DMS153 (cell line): Measurements from ENCODE around the gene GPER1.
"Not testable (repeated sequence)": the region's sequence is repeated elsewhere in the genome, so short reads cannot be mapped to it uniquely, and the experiment has no call there.

Experiments used
- DNase-seq: peaks from one replicate; lab custom pipeline; 2025; lab: John Stamatoyannopoulos, UW

GPER1 gene

DNA sequence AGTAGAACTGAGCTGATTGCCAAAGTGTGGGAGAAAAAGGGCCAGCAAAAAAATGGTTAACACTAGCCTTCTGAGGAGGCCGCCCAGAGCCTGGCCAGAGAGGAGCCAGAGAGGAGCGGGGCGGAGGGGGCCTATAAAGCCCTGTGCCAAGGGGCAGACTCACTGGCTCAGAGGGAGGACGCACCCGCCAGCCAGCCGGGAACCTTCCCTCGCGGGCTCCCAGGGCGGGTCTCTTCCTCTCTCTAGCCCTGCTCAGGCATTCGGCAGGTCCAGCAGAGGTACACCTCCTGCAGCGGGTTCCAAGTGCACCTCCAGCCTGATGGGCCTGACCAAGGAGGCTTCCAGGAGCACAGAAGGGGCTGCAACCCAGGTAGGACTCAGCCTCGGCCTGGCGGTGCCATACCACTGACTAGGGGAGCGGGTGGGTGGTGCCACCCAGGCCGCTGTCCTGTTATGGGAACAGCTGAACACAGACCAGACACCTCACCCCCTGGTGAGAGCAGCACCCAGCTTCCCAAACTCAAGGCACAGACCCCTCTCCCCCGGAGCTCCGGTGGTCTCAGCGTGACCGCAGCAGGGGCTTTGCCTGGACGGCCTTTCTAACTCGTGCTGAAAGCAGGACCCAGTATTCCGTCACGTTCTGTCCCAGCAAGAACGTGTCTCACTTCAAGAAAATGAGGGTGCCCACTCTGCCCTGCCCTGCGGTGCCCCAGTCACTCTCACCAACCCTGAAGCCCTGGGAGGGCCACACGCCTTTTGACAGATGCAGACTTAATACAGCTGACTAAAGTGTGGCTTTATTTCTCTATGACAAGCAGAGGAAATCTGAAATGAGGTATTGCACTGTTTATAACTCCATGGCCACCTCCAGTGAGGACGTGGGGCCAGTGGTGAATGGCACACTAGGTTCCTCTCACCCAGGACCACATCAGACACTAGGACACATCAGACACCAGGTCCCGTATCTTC lies at the start of gene GPER1:
Gene GPER1, plus strand, starts transcription at position 162 of the 969 bp plus-strand sequence. CDS start 3,616 bp downstream, outside the sequence.
- DNase-seq, result no peak

DNA sequence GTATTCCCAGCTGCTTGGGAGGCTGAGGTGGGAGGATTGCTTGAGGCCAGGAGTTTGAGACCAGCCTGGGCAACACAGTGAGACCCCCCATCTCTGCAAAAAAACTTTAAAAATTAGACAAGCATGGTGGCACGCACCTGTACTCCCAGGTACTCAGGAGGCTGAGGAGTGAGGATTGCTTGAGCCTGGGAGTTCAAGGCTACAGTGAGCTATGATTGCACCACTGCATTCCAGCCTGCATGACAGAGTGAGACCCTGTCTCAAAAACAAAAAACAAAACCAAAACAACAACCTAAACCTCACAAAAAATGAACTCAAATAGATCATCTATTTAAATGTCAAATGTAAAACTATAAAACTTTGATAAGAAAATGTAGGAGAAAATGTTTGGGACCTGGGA lies 47.7 kb upstream of the GPER1 start:
- not testable (repeated sequence) for DNase-seq

GRCh38 chr7:1040790-1041189 lies 47.1 kb upstream of the GPER1 start:
- no peak for DNase-seq

GRCh38 chr7:1041551-1042491 lies 46.1 kb upstream of the GPER1 start:
- no peak for DNase-seq

- no peak for DNase-seq
Observed at GRCh38 chr7:1042492-1042833, 45.5 kb upstream of the GPER1 start.

- DNase-seq, result no peak
Observed at GRCh38 chr7:1043552-1044188, 44.2 kb upstream of the GPER1 start.

DNA sequence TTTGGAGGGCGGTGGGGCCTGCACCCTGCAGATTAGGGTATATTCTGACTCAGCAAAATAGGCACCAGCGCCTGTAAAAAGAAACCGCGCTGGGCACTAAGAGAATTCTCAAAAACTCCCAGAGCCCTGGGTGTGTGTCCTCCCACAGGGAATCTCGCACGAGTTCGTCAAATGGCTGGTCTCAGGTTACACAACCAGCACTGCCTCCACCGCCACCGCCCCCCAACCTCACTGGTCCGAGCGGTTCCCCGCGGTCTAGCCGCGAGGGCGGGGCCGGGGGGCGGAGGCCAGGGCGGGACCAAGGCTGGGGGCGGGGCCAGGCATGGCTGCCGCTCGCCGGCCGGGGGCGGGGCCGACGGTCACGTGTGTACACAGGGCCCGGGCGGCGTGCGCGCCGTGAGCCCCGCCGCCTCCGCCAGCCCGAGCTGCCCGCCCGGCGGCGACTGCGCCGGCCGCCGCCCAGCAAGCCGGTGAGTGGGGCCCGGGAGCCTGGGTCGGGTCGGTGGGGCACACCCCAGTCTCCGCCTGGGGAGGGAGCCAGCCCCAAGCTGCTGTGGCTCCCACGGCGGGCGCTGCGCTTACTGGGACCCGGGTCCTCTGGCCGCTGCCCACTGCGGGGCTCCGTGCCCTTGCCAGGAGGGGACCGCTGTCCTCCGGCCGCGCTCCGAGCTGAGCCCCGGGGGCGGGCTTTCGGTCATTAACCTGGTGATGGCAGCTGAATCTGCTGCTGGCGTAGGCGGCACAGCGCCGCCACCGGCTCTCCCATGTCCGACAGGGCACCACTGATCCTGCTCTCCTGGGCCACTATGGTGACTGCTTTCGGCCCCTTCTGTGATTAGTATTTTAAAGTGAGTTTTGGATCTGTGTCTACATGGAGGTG lies 43.5 kb upstream of the GPER1 start, which contains the start of gene GPR146:
Gene GPR146, plus strand, starts transcription at position 358 of the 880 bp plus-strand sequence. CDS start 12,970 bp downstream, outside the sequence.
- peak; percentile 90 for DNase-seq

DNA sequence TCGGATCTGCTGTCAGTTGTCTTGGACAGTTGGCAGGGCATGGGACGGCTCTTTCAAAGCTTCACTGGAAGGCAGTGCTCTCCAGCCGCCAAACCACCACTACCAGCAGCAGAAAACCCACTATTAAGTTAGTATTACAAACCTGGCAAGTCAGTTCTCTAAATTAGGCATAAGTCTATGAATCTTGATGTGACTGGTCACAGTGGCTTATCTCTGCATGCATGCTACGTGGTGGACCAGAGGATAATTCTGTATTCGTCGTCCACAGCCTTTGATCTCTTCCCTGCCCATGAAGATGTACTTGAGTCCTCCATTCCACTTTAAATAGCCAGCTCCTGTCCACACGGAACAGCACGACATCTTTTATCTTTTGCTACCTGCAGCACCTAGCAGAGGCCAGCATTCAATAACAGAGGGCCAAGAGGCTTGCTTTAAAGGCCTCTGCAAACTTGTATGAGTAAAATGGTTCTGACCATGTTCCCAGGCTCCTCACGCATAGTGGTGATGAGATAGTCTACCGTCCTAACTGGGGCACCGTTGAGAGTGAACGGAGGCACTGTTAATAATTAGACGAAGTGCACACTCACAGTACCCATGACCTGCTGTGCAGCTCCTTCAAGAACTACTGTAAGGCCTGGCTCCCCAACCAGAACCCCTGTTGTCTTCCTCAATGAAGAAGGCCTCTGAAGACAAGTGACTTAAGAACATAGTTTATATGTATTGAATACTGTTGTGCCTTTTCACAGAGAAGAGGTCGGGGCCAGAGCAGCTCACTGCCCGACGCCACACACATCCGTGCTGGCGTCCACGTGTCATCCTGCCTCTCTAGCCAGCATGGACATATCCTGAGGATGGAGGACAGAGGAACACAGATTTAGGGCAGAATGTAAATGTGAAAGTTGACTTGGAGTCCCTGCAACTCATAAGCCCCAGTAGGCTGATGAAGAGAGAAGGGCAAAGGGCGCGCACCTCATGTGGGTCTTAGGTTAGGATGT lies 42.5 kb upstream of the GPER1 start:
- DNase-seq, result no peak

- DNase-seq, result peak; percentile 22
Observed at GRCh38 chr7:1046722-1047679, 40.9 kb upstream of the GPER1 start.

DNA sequence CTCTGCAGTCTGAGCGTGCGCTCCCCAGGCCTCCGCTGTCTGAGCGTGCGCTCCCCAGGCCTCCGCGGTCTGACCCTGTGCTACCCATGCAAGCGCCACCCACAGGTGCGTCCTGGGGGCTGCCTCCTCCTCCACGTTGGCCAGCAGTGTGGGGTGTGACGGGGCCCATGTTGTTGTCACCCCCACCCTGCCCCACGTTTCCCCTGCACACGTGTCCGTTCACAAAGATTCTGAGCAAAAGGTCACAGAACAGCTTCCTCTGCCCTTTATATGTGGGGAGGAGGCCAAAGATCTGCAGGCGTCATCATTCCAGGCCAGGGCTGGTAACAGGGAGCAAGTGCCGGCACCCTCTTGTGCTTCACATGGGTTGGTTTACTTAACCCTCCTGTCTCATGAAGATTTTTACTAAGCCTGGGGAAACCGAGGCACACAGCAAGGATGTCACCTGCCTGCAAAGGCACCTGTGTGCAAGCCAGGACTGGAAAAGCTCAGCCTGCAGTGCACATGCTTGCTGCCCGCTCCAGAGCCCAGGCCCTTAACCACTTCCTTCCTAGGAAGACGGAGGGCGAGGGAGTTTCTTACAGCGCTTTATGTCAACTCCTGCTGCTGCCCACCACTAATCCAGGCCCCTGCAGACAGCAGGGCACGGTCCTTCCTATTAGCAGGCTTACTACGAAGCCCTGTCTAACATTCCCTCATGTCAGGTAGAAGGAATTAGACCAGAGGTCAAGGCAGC lies 38.7 kb upstream of the GPER1 start:
- no peak for DNase-seq

DNA sequence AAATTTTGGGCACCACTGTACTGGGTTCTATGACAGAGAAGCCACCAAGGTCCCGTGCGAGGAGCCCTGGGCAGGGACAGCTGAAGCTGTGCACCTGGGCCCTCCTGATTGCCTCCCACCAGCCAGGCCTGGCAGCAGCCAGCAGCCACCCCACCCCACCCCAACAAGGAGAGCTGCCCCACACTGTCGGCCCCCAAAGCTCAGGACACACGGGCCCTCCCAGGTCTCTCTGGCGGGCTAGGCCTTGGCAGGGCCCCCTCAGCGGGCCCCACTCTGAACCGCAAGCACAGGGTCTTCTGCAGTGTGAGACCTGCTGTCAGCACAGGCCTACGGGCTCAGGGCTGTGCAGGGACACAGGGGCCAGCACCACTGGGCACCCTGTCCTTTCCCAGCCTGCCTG lies 38.1 kb upstream of the GPER1 start:
- DNase-seq, result no peak

DNA sequence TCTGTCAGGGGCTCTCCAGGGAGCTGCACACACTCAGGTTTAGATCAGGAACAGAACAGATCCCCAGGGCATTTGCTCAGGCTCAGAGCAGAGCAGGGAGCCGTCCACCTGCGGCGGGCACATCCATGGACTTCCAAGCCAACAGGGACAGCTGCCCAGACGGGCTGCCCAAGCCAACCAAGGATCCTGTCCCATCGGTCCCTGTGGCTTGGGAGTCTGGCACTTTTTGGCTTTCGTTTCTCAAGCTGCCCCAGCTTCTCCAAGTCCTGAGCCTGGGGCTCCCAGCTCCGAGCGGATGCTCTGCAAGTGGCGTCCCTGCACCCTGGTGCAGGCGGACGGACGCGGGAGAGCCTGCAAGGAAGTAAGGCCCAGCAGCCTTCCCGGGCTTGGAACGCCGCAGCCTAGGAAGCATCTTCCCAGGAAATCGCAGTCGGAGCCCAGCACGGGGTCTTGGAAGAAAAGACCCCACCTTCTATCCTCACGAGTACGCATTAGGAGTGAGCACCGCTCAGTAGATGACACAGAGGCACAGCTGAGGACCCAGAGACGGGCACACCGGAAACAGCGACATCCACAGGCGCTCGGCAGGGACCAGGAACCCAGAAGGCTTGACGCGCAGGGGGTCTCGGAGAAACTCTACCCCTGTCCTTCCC lies 37.5 kb upstream of the GPER1 start:
- no peak for DNase-seq

GRCh38 chr7:1050956-1051690 lies 36.8 kb upstream of the GPER1 start:
- DNase-seq, result no peak

GRCh38 chr7:1052031-1052818 lies 35.7 kb upstream of the GPER1 start:
- DNase-seq, result no peak

DNA sequence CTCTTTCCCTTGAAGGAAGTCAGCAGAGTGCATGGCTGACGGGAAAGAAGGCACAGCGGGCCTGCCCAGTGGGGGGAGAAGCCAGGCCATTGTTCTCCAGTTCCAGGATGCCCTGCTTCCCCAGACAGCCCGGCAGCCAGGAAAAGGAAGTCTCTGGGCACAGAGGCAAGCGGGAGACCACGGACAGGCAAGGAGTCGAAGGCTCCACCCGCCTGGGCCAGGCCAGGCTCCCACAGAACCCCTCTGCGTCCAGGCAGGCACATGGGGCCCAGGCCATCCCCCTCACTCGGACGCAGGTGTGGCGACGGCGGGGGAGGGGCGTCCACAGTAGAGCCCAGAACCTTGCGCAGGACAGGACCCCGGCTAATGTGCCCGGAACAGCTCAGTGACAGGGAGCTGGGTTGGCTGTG lies 34.9 kb upstream of the GPER1 start:
- DNase-seq, result peak; percentile 13
